Epidermal melanocyte (primary cell): ENCODE measurements around the gene TRAF2.

Source experiments
- DNase-seq: peaks from one replicate; pipeline ENCODE4 v3.0.0; 2011; ENCODE audit warnings: low spot score; ENCODE audit not compliant: insufficient read length

TRAF2 gene

DNA sequence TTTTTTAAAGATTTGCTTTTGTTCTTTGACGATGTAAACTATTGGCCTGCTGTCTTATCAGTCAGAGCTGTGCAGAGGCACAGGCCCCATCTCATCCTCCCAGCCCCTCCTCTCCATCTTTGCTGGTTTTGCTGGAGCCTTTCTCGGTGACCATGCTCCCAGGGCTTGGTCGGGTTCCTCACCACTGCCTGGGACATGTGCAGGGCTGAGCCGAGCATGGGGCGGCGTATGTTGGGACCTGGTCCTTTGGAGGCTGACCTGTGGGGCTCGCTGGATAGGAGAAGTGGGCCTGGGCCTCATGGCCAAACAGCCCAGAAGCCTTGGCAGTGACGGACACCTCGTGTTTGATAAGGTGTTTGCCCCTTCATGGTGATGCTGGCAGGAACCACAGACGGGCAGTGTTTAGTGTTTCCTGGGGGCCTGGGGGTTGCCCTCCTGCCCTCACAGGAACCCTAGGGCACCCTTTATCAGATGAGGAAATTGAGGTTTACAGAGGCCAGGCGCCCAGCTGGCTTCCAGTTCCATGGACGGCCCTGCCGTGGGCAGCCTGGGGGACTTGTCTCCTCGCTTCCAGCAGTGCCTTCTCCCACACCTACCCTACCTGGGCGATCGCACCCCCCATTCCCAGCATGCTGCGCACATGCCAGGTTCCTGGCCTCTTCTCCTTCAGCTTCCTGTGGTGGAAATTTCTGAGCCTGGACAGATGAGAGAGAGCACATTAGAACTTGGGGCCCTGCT is 27.6 kb downstream of the TRAF2 start:
- no peak for DNase-seq

DNA sequence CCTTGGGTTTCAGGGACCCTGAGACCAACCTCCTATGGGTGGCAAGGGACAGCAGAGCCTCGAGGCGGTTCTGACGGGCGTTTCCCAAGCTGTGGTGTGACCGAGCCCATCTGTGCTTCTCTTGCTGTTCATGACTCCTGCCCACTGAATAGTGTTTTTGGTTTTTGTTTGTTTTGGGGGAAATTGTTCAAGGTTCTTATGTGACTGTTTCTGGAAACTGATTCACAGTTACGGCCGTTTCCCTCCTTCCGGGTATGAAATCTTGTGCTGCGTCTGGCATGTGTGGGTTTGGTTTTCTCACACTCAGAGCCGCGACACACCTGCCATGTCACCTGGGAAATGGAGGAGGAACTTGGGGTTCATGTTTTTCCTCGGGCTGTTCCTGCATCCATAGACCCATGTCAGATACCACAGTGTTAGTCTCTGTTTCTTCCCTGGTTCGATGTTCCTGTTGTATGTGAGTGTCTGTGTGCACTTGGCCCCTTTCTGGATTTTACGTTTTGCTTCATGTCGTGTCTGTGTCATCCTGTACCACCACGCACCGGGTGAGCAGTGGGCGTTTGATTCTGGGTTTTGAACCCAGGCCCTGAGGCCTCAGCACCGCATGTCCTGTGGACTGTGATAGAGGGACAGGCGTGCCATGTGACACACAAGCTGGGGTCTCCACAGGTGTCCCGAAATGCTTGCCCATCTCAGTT is 29.5 kb downstream of the TRAF2 start:
- DNase-seq, result no peak

DNA sequence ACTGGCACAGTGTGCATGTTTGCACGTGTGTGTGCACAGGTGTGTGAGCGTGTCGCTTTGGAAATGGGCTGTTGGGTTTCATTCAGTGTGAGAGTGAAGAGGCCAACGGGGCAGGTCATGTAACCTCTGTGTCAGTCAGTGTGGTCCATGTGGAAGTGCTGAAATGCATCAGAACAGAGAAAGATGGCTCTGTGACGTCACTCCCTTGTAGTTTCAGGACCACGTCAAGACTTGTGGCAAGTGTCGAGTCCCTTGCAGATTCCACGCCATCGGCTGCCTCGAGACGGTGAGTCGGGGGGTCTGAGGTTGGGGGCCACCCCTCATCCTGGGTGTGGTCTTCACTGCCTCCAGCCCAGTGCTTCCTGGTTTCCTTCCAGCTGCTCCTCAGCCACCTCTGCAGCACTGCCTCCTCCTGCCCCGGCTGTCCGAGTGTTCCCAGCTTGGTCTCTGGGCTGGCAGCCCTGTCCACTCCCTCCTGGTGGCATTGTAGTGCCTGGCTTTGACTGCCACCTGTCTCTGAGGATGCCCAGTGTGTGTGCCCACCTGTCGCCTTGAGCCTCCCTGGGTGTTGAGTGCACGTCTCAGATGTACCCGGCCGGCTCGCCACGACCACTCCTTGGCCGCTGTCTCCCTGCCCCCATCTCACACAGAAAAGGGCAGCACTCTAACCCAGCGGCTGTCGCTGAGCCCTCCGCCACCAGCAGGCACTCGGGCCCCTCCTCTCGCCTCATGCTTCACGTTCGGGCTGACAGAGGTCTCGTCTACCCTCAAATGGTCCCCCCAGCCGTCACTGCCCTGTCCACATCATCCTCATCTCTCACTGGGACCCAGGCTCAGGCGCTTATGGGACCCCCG is 30.2 kb downstream of the TRAF2 start:
- no peak for DNase-seq

DNA sequence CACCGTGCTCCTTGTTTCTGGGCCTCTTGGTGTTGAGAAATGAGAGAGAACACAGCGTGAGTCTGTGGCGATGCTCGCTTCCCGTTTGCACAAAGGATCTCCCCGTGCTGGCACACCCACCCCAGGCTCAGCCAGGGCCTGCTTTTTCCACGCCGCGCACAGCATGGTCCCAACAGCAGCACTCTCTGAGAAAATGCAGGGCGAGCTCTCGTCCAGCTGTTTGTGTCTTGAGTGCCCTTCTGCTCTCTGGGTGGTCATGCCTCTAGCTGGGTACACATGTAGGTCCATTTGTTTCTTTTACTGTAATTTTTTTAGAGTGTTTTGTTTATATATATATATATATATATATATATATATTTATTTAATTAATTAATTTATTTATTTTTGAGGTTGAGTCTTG is 31.6 kb downstream of the TRAF2 start:
- no peak for DNase-seq

DNA sequence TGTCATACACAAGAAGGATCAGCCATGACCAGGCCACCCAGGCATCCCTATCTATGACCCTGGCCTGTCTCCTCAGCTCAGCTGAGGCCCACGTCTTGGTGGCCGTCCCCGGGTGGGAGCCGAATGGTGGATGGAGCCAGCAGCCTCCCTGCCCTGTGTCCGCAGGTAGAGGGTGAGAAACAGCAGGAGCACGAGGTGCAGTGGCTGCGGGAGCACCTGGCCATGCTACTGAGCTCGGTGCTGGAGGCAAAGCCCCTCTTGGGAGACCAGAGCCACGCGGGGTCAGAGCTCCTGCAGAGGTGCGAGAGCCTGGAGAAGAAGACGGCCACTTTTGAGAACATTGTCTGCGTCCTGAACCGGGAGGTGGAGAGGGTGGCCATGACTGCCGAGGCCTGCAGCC is 33.8 kb downstream of the TRAF2 start:
- no peak for DNase-seq

DNA sequence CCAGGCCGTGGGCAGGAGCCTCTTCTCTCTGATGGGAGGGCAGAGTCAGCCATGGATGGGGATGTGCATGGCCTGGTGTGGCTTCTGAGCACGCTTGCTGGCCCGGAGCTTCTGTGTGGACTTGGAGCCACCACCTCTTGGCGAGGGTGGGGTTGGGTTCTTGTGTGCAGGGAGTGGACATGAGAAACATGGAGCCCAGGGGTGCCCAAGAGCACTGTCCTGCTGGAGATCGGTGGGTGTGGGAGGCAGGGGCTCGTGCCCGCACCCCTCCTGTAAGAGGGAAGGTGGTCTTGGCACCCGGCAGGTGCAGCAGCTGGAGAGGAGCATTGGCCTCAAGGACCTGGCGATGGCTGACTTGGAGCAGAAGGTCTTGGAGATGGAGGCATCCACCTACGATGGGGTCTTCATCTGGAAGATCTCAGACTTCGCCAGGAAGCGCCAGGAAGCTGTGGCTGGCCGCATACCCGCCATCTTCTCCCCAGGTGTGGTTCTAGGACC is 34.5 kb downstream of the TRAF2 start:
- DNase-seq, result no peak

DNA sequence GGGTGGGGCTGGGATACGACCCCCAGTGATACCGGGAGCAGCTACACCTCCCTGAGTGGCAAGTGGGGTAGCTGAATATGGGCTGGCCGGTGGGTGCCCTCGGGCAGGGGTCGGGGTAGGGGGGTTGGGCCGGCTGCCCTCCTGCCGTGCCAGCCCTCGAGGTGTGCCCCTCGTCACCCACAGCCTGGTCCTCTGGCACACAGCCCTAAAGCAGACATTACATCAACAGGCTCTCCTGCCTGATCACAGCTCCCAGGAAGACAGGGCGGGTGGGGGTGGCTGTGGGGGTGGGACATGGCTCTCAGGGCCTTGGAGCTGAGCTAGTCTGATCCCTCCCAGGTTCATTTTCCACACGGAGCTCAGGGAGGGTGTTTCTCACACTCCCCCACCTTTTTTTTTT is 35.0 kb downstream of the TRAF2 start:
- no peak for DNase-seq

DNA sequence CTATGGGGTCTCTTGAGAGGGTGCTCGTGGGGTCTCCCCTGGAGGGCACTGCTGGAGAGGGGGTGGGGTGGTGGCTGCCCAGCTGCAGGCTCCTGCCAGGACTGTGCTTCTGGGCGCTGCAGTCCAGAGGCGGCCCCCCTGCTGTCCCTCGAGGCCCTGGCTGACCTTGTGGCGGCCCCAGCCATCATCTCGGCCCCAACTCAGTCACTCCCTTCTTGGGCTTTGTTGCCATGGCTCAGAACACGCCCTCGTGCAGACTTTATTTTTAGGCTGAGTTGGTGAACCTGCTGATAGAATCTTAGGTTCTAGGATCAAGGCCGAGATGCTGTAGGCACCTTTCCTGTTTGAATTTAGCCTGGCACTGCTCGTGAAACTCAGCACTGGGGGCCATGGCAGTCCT is 35.4 kb downstream of the TRAF2 start:
- DNase-seq, result no peak

DNA sequence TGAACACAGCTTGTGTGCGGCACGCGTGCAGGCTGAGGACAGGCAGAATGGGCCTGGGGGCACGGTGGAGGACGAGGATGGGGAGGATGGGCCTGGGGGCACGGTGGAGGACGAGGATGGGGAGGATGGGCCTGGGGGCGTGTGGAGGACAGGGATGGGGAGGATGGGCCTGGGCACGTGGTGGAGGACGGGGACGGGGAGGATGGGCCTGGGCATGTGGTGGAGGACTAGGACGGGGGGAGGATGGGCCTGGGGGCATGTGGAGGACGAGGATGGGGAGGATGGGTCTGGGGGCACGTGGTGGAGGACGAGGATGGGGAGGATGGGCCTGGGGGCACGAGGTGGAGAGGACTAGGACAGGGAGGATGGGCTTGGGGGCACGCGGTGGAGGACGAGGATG is 36.2 kb downstream of the TRAF2 start:
- DNase-seq, result no peak

DNA sequence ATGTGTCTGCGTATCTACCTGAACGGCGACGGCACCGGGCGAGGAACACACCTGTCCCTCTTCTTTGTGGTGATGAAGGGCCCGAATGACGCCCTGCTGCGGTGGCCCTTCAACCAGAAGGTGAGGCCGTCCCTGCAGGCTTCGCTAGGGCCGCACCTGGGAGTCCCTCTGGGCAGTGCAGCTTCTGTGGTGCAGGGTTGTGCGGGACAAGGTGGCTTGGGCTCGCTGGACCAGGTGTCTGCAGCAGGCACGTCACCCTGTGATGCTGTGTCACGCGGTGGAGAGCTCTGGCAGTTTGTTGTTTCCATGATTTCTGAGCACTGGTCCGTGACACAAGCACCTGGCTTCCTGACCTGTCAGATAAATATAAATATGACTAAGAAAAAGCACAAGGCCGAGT is 37.6 kb downstream of the TRAF2 start:
- DNase-seq, result no peak

DNA sequence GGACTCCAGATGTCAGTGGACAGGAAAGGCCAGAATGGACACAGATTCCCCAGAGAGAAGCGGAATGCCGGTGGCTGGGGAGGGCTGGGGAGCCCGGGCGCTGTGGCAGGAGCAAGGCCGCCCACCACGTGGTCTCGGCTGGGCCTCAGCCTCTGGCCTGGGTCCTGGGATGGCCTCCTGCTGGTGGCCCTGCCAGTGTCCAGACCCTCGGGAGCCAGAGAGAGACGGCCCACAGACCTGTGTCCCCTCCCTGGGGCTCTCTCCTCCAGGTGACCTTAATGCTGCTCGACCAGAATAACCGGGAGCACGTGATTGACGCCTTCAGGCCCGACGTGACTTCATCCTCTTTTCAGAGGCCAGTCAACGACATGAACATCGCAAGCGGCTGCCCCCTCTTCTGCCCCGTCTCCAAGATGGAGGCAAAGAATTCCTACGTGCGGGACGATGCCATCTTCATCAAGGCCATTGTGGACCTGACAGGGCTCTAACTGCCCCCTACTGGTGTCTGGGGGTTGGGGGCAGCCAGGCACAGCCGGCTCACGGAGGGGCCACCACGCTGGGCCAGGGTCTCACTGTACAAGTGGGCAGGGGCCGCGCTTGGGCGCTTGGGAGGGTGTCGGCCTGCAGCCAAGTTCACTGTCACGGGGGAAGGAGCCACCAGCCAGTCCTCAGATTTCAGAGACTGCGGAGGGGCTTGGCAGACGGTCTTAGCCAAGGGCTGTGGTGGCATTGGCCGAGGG is 39.3 kb downstream of the TRAF2 start:
- DNase-seq, result no peak

DNA sequence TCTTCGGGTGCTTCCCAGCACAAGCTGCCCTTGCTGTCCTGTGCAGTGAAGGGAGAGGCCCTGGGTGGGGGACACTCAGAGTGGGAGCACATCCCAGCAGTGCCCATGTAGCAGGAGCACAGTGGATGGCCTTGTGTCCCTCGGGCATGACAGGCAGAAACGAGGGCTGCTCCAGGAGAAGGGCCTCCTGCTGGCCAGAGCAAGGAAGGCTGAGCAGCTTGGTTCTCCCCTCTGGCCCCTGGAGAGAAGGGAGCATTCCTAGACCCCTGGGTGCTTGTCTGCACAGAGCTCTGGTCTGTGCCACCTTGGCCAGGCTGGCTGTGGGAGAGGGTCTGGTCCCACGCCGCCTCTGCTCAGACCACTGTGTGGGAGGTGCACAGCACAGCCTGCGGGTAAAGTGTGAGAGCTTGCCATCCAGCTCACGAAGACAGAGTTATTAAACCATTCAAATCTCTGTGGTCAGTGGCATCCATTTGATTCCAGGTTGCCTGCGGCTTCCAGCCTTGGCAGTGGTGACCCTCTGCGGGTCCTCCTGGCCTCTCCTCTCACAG is 39.9 kb downstream of the TRAF2 start:
- no peak for DNase-seq

DNA sequence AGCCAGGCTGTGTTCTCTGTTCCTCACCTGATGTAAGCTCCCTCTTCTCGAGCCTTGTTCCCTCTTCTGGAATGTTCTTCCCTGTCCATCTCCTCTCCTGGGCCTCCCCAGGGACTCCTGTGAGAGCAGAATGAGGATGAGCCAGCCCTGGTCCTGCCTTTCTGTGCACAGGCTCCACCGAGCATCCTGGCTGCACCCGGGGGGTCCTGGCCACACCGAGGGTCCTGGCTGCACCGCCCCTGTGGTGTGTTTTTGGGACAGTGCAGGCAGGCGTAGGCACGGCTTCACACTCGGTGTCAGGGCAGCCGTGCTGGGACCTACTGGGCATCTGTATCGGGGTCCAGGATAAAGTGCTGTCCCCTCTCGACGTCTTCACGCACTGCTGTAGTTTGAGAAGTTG is 40.4 kb downstream of the TRAF2 start:
- DNase-seq, result no peak

DNA sequence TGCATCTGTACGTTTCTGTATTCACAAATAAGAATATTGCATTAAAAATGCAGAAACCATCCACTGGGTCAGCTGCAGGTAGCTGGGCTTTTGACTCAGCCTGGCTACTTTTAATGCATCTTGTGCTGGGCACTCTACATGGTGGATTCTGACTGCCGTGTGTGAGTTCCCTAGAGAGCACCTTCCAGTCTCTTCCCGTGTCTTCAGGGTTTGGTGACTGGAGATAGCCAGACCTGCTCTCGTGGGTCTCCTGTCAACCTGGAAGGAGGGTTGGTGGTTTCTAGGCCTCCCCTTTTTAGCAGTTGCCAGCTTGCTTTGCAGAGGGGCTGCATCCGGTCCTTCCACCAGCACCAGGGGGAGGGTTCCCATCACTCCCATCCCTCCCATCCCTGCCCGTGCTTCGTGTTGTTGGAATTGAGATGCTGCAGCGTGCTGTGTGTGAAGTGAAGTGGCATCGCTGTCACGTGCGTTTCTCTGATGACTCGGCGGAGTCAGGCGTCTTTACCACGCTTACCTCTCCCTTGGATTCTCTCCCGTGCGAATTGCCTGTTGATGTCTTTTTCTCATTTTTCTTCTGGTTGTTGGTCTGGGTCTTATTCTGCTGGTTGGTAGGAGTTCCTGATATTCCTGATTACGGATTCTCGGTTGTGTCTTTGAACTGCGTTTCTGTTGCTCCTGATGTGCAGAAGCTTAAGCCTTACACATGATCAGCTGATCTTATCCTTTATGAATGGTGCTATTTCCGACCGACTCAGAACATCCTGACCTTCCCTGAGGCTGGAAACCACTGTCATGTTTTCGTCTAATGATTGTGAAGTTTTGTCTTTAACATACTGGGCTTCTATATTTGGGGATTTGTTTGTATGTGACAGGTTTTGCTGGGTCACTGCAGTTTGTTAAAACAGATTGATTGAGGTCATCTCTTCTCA is 41.3 kb downstream of the TRAF2 start:
- DNase-seq, result peak; percentile 77

DNA sequence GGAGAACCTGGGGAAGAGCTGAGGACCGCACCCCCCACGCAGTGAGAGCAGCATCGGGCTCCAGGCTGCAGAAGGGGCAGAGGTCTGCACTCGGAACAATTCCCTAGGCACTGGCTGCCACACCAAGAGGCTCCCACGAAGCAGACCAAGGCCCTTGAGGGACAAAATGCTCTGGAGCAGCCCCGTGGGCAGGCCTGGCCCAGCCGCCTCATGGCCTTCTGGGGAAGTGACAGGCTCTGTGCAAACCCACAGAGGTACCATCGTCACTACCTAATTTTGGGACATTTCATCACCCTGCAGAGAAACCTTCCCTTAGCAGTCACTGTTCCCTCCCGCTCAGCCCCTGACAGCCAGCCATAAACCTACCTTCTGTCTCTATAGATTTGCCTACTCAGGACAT is 42.3 kb downstream of the TRAF2 start:
- no peak for DNase-seq

DNA sequence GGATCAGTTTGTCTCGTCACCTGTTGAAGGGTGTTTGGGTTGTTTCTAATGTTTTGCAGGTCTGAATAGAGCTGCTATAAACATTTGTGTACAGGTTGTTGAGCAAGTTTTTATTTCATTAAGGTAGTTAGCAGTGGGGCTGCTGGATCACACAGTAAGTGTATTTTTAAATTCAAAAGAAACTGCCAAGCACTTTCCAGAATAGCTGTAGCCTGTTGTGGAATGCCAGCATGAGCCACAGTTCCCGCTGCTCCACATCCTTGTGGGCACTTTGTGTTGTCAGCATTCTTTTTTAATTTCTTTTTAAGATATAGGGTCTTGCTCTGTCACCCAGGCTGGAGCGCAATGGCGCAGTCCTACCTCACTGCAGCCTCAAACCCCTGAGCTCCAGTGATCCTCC is 43.7 kb downstream of the TRAF2 start:
- no peak for DNase-seq

DNA sequence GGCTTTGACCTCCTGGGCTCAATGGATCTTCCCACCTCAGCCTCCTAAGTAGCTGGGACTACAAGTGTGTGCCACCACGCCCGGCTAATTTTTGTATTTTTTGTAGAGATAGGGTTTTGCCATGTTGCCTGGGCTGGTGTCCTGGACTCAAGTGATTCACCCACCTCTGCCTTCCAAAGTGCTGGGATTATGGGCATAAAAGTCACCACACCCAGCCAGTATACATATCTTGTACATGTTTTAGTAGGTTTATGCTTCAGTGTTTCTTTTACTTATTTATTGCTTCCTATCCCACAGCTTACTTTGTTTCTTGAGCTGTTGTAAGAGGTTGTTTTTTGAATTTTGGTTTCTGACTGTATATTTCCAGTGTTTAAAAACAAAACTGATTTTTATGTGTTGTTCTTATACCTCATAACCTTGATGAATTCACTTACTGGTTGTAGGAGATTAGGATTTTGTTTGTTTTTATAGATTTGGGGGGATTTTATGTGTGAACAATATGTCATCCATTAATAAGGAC is 45.4 kb downstream of the TRAF2 start:
- no peak for DNase-seq

DNA sequence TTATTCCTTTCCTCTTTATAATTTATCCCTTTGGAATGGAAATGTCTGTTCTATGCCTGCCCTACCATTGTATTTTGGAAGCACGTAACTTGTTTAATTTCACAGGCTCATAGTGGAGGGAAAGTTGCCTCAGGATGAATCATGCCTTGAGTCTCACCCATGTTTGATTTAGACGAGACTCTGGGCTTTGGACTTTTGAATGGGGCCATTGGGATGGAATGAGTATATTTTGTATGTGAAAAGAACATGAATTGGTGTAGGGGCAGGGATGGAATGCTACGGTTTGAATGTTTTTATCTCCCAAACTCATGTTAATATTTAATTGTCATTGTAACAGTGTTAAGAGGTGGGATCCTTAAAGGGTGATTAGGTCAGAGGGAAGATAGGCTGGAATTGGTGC is 48.0 kb downstream of the TRAF2 start:
- DNase-seq, result no peak

DNA sequence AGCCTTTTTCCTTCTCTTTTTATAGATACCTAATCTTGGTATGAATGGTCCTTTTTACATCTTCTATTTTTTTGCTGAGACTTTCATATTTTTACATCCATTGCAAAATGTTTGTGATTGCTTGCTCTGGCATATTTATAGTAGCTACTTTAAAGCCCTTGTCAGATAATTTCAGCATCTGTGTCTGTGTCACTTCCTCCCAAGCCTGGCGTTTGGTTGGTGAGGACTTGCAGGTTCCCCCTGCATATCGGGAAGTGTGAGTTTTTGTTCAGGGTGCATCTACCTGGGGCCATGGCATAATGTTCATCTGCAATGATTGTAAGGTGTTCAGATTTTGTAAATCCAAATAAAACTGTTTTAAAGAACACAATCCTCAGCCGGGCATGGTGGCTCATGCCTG is 49.3 kb downstream of the TRAF2 start:
- DNase-seq, result no peak

DNA sequence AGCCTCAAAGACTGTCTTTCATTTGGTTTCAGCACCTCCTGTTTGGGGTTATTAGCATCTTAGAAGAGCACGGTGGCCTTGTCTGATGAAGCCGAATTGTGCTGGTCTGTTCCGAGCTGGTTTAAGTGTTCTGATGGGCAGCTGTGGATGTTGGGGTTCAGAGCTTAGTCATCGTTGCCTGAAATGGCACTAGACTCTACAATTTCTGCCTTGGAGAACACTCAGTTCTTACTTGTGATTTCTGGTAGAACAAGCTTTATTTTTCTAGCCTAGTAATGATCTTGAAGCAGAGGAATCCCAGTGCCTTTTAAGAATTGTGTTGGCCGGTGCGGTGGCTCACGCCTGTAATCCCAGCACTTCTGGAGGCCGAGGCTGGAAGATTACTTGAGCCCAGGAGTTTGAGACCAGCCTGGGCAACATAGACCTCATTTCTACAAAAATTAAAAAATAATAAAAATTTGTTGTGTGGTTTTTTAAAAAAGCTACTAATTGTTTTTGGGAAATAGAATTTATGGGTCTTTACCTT is 50.4 kb downstream of the TRAF2 start:
- no peak for DNase-seq
